Neural cell (in vitro differentiated cells): ENCODE measurements around the gene PPM1L. TPM values are rescaled to one million over a fixed set of nuclear protein-coding genes. Genes with fewer than 3 reads are reported as not detected.

Source experiments
- H2AFZ ChIP-seq: fragments of 200-600, 300-800 bp; sonication (generic), shearing (Covaris generic); 2 replicates; pipeline ENCODE4 v1.6.0; 2014; ENCODE audit warnings: low read depth, mild to moderate bottlenecking, antibody characterized with exemption, low read length, moderate library complexity
- H3F3A ChIP-seq: fragments of 200-600 bp; shearing (Covaris generic); 2 replicates; pipeline ENCODE4 v1.6.1; 2016; ENCODE audit warnings: mild to moderate bottlenecking, moderate library complexity, mixed read lengths, antibody characterized with exemption, low read length; ENCODE audit not compliant: insufficient read depth, poor library complexity, severe bottlenecking
- H3K27ac ChIP-seq: fragments of 200-600, 300-800 bp; sonication (generic), shearing (Covaris generic); 2 replicates; pipeline ENCODE4 v1.5.1; 2014; ENCODE audit warnings: mild to moderate bottlenecking, low read length, moderate library complexity
- H3K27me3 ChIP-seq: fragments of 300-800, 200-600 bp; sonication (generic), shearing (Covaris generic); 2 replicates; pipeline ENCODE4 v1.6.0; 2014; ENCODE audit warnings: mild to moderate bottlenecking, low read depth, low read length, moderate library complexity; ENCODE audit not compliant: insufficient read depth
- H3K36me3 ChIP-seq: fragments of 300-800, 200-600 bp; sonication (generic), shearing (Covaris generic); 2 replicates; pipeline ENCODE4 v1.5.1; 2014; ENCODE audit warnings: mild to moderate bottlenecking, antibody characterized with exemption, low read length, moderate library complexity; ENCODE audit not compliant: insufficient read depth
- H3K4me2 ChIP-seq: fragments of 300-800, 200-600 bp; sonication (generic), shearing (Covaris generic); 2 replicates; pipeline ENCODE4 v1.6.0; 2014; ENCODE audit warnings: mild to moderate bottlenecking, low read length
- H3K4me3 ChIP-seq: fragments of 300-800, 200-600 bp; sonication (generic), shearing (Covaris generic); 2 replicates; pipeline ENCODE4 v1.5.1; 2014; ENCODE audit warnings: mild to moderate bottlenecking, low read length, moderate library complexity
- H3K79me2 ChIP-seq: fragments of 200-600 bp; shearing (Covaris generic); replicated peaks from 2 replicates; pipeline ENCODE4 v1.6.0; 2014; ENCODE audit warnings: mild to moderate bottlenecking, low read length, moderate library complexity; ENCODE audit not compliant: insufficient read depth
- H3K9ac ChIP-seq: fragments of 300-800, 200-600 bp; sonication (generic), shearing (Covaris generic); 2 replicates; pipeline ENCODE4 v1.6.1; 2016; ENCODE audit warnings: mild to moderate bottlenecking, low read length, mixed read lengths
- H3K9me2 ChIP-seq: fragments of 200-600 bp; shearing (Covaris generic); 2 replicates; pipeline ENCODE4 v1.6.1; 2016; ENCODE audit warnings: mild to moderate bottlenecking, low read length, mixed read lengths; ENCODE audit not compliant: insufficient read depth
- H3K9me3 ChIP-seq: fragments of 200-600, 300-800 bp; sonication (generic), shearing (Covaris generic); 2 replicates; pipeline ENCODE4 v1.6.1; 2016; ENCODE audit warnings: mild to moderate bottlenecking, mixed run types, low read length, moderate library complexity, mixed read lengths
- H4K20me1 ChIP-seq: fragments of 200-600 bp; shearing (Covaris generic); 2 replicates; pipeline ENCODE4 v1.6.1; 2016; ENCODE audit warnings: mild to moderate bottlenecking, mixed run types; ENCODE audit not compliant: insufficient read depth
- EP300 ChIP-seq: fragments of 450-650 bp; conservative IDR thresholded peaks from 2 replicates; pipeline ENCODE4 v1.6.1; 2014; ENCODE audit warnings: antibody characterized with exemption, mild to moderate bottlenecking, moderate library complexity; ENCODE audit not compliant: poor library complexity, severe bottlenecking
- EZH2 ChIP-seq: fragments of 200-600, 300-800 bp; shearing (Covaris generic), sonication (generic); IDR thresholded peaks from 2 replicates; pipeline ENCODE4 v1.6.1; 2014; ENCODE audit warnings: antibody characterized with exemption, low read length, borderline replicate concordance, mild to moderate bottlenecking; ENCODE audit not compliant: insufficient read depth, poor library complexity, severe bottlenecking
- MXI1 ChIP-seq: fragments of 450-650 bp; conservative IDR thresholded peaks from 2 replicates; pipeline ENCODE4 v1.6.1; 2014; ENCODE audit warnings: antibody characterized with exemption, mild to moderate bottlenecking; ENCODE audit not compliant: poor library complexity, severe bottlenecking
- POLR2AphosphoS5 ChIP-seq: IDR thresholded peaks from 2 replicates; pipeline ENCODE4 v1.6.1; 2012
- RAD21 ChIP-seq: fragments of 450-650 bp; conservative IDR thresholded peaks from 2 replicates; pipeline ENCODE4 v1.6.1; 2014; ENCODE audit warnings: antibody characterized with exemption, mild to moderate bottlenecking, moderate library complexity
- SMC3 ChIP-seq: fragments of 450-650 bp; conservative IDR thresholded peaks from 2 replicates; pipeline ENCODE4 v1.6.1; 2014; ENCODE audit warnings: antibody characterized with exemption, mild to moderate bottlenecking, moderate library complexity; ENCODE audit not compliant: poor library complexity
- TAF1 ChIP-seq: IDR thresholded peaks from 2 replicates; pipeline ENCODE4 v1.6.1; 2012; ENCODE audit warnings: low read depth
- polyA plus RNA-seq: library from polyadenylated mRNA; depleted of rRNA; stranded (reverse); fragments of >200 nt; gene quantifications from 2 replicates; pipeline ENCODE4 v1.2.3, GENCODE V29; 2014
- TF ChIP-seq, protein P1 (sequence below): IDR thresholded peaks from 2 replicates; pipeline ENCODE4 v1.6.1; 2012; ENCODE audit warnings: borderline replicate concordance
- TF ChIP-seq, protein P2 (sequence below): fragments of 450-650 bp; IDR thresholded peaks from 2 replicates; pipeline ENCODE4 v1.5.1; 2014; ENCODE audit warnings: antibody characterized with exemption, mild to moderate bottlenecking, moderate library complexity; ENCODE audit not compliant: poor library complexity, severe bottlenecking

The PPM1L gene
- polyA plus RNA-seq, 1 donor from 2014 or later: 24.9 TPM

GRCh38 chr3:160837394-160837980, 81.5 kb downstream of the PPM1L start:
- Histone ChIP-seq H3K36me3 (no peaks in the 10 kb centered on the region), H3K27me3 (no peaks in the 10 kb centered on the region), H3K79me2 (no peaks in the 10 kb centered on the region), H3K27ac (no peak overlapping the region), H3K9me2 (no peaks in the 10 kb centered on the region), H3F3A (no peaks in the 10 kb centered on the region), H4K20me1 (no peaks in the 10 kb centered on the region), H3K4me3 (no peak overlapping the region), H3K4me2 (no peak overlapping the region), H2AFZ (no peak overlapping the region), H3K9me3 (no peaks in the 10 kb centered on the region), H3K9ac (no peak overlapping the region)
- TF ChIP-seq MXI1 (no peak), EZH2 (no peak), EP300 (no peak), SMC3 (no peak), TAF1 (no peak), POLR2AphosphoS5 (no peak), RAD21 (no peak)
- TF ChIP-seq, protein P1, sequence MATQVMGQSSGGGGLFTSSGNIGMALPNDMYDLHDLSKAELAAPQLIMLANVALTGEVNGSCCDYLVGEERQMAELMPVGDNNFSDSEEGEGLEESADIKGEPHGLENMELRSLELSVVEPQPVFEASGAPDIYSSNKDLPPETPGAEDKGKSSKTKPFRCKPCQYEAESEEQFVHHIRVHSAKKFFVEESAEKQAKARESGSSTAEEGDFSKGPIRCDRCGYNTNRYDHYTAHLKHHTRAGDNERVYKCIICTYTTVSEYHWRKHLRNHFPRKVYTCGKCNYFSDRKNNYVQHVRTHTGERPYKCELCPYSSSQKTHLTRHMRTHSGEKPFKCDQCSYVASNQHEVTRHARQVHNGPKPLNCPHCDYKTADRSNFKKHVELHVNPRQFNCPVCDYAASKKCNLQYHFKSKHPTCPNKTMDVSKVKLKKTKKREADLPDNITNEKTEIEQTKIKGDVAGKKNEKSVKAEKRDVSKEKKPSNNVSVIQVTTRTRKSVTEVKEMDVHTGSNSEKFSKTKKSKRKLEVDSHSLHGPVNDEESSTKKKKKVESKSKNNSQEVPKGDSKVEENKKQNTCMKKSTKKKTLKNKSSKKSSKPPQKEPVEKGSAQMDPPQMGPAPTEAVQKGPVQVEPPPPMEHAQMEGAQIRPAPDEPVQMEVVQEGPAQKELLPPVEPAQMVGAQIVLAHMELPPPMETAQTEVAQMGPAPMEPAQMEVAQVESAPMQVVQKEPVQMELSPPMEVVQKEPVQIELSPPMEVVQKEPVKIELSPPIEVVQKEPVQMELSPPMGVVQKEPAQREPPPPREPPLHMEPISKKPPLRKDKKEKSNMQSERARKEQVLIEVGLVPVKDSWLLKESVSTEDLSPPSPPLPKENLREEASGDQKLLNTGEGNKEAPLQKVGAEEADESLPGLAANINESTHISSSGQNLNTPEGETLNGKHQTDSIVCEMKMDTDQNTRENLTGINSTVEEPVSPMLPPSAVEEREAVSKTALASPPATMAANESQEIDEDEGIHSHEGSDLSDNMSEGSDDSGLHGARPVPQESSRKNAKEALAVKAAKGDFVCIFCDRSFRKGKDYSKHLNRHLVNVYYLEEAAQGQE: no peak
- TF ChIP-seq, protein P2, sequence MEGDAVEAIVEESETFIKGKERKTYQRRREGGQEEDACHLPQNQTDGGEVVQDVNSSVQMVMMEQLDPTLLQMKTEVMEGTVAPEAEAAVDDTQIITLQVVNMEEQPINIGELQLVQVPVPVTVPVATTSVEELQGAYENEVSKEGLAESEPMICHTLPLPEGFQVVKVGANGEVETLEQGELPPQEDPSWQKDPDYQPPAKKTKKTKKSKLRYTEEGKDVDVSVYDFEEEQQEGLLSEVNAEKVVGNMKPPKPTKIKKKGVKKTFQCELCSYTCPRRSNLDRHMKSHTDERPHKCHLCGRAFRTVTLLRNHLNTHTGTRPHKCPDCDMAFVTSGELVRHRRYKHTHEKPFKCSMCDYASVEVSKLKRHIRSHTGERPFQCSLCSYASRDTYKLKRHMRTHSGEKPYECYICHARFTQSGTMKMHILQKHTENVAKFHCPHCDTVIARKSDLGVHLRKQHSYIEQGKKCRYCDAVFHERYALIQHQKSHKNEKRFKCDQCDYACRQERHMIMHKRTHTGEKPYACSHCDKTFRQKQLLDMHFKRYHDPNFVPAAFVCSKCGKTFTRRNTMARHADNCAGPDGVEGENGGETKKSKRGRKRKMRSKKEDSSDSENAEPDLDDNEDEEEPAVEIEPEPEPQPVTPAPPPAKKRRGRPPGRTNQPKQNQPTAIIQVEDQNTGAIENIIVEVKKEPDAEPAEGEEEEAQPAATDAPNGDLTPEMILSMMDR: no peak

DNA sequence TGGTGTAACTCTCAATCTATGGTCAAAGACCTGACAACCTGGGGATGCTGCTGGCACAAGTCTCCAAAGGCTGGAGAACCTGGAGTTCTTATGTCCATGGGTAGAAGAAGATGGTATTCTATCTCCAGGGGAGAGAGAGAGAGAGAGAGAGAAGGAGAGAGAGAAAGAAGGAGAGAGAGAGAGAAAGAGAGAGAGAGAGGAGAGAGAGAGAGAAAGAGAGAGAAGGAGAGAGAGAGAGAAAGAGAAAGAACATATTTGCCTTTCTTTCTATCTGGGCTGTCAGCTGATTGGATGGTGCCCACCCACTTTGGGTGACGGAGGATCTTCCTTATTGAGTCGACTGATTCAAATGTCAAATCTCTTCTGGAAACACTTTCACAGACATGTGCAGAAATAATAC, 84.6 kb downstream of the PPM1L start:
- no peak overlapping the region for H3K4me3 ChIP-seq
- no peak overlapping the region for H3K27ac ChIP-seq
- no peak overlapping the region for H2AFZ ChIP-seq
- H3K9me2 ChIP-seq: no peaks in the 10 kb centered on the region
- H3K27me3 ChIP-seq: no peaks in the 10 kb centered on the region
- no peaks in the 10 kb centered on the region for H4K20me1 ChIP-seq
- no peaks in the 10 kb centered on the region for H3K36me3 ChIP-seq
- no peaks in the 10 kb centered on the region for H3K79me2 ChIP-seq
- H3K9ac ChIP-seq: no peak overlapping the region
- TF ChIP-seq EZH2: no peak
- no peaks in the 10 kb centered on the region for H3K9me3 ChIP-seq
- H3K4me2 ChIP-seq: no peak overlapping the region
- no peaks in the 10 kb centered on the region for H3F3A ChIP-seq

- no peak overlapping the region for H3K4me2 ChIP-seq
- no peaks in the 10 kb centered on the region for H3K27me3 ChIP-seq
- H2AFZ ChIP-seq: no peak overlapping the region
- no peaks in the 10 kb centered on the region for H3K36me3 ChIP-seq
- no peak for TF ChIP-seq MXI1
- no peak for TF ChIP-seq EP300
- no peak for TF ChIP-seq RAD21
- TF ChIP-seq, protein P2: no peak
- TF ChIP-seq EZH2: no peak
- TF ChIP-seq SMC3: no peak
- TF ChIP-seq, protein P1: no peak
- TF ChIP-seq POLR2AphosphoS5: no peak
- no peak for TF ChIP-seq TAF1
- no peaks in the 10 kb centered on the region for H4K20me1 ChIP-seq
- H3K27ac ChIP-seq: no peak overlapping the region
- H3K9ac ChIP-seq: no peak overlapping the region
- H3K9me2 ChIP-seq: no peaks in the 10 kb centered on the region
- H3K9me3 ChIP-seq: no peaks in the 10 kb centered on the region
- H3K79me2 ChIP-seq: no peaks in the 10 kb centered on the region
- no peaks in the 10 kb centered on the region for H3F3A ChIP-seq
- no peak overlapping the region for H3K4me3 ChIP-seq
Observed at GRCh38 chr3:160841455-160841854, 85.4 kb downstream of the PPM1L start.
